HL-60 (cell line): ENCODE measurements around the gene GNAS.

ENCODE experiments used
- GABPA ChIP-seq: IDR thresholded peaks from 2 replicates; pipeline ENCODE4 v1.6.1; 2012; ENCODE audit warnings: low read depth
- POLR2AphosphoS5 ChIP-seq: IDR thresholded peaks from 2 replicates; pipeline ENCODE4 v1.6.1; 2012; ENCODE audit warnings: low read depth
- SPI1 ChIP-seq: IDR thresholded peaks from 2 replicates; pipeline ENCODE4 v1.6.1; 2012; ENCODE audit warnings: low read depth, mild to moderate bottlenecking, borderline replicate concordance
- TF ChIP-seq, protein P1 (sequence below): IDR thresholded peaks from one replicate; pipeline ENCODE4 v1.5.1; 2011; ENCODE audit warnings: low read length, control low read depth, inconsistent platforms; ENCODE audit not compliant: insufficient read depth
- TF ChIP-seq, protein P2 (sequence below): IDR thresholded peaks from 2 replicates; pipeline ENCODE4 v1.6.1; 2012; ENCODE audit warnings: low read depth; ENCODE audit not compliant: insufficient replicate concordance

DNA sequence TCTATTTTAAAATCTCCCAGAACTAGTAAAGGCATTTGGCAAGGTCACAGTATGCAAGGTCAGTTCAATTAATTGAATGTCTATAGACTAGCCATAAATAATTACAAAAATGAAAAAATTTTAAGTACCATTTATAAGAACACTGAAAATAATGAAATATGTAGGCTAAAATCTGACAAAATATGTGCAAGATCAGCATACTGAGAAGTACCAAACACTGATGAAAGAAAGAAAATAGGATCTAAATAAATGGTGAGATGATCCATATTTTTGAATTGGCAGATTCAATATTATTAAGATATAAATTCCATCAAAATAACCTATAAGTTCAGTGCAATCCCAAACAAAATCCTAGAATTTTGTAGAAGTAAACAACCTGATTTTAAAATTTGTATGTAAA is 100.5 kb downstream of the GNAS start:
- TF ChIP-seq, protein P1, sequence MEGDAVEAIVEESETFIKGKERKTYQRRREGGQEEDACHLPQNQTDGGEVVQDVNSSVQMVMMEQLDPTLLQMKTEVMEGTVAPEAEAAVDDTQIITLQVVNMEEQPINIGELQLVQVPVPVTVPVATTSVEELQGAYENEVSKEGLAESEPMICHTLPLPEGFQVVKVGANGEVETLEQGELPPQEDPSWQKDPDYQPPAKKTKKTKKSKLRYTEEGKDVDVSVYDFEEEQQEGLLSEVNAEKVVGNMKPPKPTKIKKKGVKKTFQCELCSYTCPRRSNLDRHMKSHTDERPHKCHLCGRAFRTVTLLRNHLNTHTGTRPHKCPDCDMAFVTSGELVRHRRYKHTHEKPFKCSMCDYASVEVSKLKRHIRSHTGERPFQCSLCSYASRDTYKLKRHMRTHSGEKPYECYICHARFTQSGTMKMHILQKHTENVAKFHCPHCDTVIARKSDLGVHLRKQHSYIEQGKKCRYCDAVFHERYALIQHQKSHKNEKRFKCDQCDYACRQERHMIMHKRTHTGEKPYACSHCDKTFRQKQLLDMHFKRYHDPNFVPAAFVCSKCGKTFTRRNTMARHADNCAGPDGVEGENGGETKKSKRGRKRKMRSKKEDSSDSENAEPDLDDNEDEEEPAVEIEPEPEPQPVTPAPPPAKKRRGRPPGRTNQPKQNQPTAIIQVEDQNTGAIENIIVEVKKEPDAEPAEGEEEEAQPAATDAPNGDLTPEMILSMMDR: no peak
- TF ChIP-seq, protein P2, sequence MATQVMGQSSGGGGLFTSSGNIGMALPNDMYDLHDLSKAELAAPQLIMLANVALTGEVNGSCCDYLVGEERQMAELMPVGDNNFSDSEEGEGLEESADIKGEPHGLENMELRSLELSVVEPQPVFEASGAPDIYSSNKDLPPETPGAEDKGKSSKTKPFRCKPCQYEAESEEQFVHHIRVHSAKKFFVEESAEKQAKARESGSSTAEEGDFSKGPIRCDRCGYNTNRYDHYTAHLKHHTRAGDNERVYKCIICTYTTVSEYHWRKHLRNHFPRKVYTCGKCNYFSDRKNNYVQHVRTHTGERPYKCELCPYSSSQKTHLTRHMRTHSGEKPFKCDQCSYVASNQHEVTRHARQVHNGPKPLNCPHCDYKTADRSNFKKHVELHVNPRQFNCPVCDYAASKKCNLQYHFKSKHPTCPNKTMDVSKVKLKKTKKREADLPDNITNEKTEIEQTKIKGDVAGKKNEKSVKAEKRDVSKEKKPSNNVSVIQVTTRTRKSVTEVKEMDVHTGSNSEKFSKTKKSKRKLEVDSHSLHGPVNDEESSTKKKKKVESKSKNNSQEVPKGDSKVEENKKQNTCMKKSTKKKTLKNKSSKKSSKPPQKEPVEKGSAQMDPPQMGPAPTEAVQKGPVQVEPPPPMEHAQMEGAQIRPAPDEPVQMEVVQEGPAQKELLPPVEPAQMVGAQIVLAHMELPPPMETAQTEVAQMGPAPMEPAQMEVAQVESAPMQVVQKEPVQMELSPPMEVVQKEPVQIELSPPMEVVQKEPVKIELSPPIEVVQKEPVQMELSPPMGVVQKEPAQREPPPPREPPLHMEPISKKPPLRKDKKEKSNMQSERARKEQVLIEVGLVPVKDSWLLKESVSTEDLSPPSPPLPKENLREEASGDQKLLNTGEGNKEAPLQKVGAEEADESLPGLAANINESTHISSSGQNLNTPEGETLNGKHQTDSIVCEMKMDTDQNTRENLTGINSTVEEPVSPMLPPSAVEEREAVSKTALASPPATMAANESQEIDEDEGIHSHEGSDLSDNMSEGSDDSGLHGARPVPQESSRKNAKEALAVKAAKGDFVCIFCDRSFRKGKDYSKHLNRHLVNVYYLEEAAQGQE: no peak
- TF ChIP-seq POLR2AphosphoS5: no peak
- no peak for TF ChIP-seq GABPA
- no peak for TF ChIP-seq SPI1
